GM12872 (cell line): ENCODE results near the gene GPC1.

Experiments
- CTCF ChIP-seq: IDR thresholded peaks from 3 replicates; pipeline ENCODE4 v1.5.1; 2011; ENCODE audit warnings: low read depth, mild to moderate bottlenecking, low read length, moderate library complexity; ENCODE audit not compliant: insufficient read depth

GPC1 gene

DNA sequence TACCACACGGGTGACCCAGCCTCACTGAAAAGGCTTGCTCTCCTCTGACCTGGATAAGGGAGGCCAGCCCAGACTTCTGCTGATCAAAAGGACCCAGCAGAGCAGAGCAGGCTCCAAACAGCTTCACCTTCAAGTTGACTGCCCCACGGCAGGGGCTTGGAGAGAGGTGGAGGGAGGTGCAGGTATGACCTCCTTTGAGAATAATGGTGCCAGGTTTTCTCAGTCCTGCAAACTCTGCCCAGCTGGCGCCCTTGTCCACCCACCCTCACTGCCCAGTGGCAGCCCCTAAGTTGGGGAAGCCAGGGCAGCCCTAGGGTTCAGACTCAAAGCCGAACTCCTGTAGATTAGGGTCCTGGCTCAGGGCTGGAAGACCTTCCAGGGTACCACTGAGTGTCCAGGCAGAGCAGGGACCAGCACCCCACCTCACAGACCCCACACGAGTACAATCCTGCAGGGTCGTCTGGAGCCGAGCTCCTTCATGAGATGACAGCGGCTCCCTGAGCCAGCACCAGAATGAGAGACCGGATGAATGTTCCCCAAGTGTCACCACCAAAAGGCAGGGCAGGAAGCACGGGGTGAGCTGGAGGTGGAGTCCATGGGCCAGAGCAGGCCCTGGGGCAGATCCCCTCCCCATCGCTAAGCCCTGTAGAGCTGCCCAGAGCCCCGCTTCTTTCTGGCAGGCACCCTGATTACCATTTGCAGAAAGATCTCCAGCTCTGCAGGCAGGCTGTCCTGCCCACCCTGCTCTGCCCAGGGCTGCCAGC is 3.6 kb upstream of the GPC1 start:
- no peak for TF ChIP-seq CTCF

GRCh38 chr2:240432430-240432819 is 3.0 kb upstream of the GPC1 start:
- TF ChIP-seq CTCF: no peak

DNA sequence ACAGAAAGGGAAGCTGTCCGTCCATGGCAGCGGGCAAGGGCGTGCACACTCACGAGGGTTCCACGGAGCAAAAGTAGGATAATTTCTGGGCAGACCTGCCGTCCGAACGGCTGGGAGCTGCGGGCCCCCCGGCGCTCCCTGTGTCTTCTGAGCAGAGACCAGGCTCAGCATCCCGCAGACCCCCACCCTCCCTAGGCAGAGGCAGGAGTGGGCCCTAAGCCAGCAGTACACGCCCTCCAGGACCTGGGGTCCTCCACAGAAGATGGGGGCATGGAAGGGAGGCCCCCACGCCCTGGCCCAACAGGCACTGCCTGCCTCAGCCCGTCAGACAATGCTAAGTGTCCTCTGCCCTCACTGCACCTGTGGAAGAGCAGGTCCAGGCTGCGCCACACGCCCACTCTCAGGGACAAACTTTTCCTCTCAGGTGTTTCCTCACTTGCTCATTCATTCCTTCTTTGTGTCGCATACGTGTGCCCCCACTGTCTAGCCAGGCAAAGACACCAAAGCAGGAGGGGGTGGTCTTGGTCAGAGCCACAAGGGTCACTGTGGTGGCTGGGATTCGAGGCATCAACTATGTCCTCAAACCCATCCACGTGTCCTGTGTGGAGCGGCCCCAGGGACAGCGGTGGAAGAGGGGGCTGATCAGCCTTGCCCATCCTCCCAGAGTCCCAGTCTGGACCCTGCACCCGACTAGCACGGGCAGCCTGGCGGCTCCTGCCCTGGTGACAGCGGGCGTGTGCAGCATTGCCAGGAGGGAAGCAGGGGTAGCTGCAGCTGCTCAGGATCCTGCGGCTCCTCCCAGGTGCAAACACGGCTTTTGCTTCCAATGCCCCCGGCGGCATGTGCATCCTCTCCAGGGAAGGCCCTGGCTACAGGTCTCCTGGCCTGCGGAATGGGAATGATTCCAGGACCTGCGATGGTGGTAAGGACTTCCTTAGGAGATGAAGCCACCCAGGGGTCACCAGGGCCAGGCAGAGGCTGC is 2.4 kb upstream of the GPC1 start:
- TF ChIP-seq CTCF: no peak

DNA sequence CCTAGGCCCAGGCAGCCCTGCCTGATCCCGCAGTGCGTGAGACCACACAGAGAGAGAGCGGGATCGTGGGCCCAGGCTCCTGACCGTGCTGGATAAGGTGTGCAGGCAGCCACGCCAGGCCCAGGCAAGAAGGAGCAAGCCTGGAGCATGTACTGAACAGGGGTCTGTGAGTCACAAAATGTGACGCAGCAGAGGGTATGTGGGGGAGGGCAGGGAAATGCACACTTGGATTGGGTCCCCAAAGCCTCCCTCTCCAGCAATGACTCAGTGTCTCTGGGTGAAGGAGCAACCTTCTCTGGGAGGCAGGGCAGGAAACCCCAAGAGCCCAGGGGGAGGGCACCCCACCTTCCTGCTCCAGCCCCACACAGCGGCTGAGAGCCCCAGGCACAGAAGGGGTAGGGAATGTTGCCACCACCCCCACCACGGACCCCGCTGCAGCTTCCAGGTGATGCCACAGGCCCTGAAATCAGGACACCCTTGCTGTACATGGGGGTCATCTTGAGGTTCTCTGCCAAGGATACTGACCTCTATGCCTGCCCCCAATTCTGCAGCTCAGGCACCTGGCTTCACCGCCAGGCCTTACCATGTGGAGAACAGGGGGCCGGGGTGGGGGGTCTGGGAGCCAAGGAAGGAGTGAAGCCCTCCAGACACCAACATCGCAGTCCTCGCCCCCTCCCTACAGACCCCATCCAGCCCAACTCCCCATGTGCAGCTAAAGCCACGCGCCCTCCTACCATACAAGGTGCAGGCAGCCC is 1.3 kb upstream of the GPC1 start:
- no peak for TF ChIP-seq CTCF

GRCh38 chr2:240434728-240435456 is 571 bp upstream of the GPC1 start:
- no peak for TF ChIP-seq CTCF

DNA sequence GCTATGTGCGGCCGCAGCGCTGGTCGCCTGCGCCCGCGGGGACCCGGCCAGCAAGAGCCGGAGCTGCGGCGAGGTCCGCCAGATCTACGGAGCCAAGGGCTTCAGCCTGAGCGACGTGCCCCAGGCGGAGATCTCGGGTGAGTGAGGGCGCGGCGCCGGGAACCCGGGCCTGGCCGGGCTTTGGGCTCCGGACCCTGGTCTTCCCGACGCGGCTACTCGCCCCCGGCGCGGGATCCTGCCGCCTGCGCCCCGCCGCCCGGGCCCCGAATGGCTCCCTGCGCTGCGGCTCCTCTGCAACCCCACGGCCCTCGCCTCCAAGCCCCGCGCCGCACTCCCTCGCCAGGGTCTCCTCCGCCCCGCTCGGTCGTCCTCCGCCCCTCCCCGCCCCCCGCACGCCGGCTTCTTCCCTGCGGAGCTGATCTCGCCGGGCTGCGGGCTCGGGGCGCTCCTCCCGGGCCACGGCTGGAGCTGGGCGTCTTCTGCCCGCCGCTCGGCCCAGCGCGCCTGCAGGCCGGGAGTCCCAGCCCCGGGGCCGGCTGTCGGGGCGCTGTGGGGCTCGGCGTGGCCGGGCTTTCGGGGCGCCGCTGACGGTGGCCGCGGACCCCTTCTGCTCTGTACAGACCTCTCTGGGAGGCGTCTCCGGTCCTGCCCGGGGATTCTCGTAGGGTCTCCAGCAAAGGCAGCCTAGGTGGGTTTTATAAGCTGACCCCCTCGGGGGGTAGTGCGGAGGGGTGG is 652 bp downstream of the GPC1 start:
- no peak for TF ChIP-seq CTCF
